Activated CD8-positive, alpha-beta memory T cell treated with anti-CD3 and anti-CD28 coated beads, Interleukin-2, amount 50 U/mL, for 4 hours (primary cell): ENCODE results near the gene PKN1.

ENCODE experiments used
- DNase-seq: peaks from one replicate; pipeline ENCODE4 v3.0.0-alpha.2; 2020

PKN1 gene

GRCh38 chr19:14467816-14468215, 34.7 kb downstream of the PKN1 start:
- DNase-seq = no peak

DNA sequence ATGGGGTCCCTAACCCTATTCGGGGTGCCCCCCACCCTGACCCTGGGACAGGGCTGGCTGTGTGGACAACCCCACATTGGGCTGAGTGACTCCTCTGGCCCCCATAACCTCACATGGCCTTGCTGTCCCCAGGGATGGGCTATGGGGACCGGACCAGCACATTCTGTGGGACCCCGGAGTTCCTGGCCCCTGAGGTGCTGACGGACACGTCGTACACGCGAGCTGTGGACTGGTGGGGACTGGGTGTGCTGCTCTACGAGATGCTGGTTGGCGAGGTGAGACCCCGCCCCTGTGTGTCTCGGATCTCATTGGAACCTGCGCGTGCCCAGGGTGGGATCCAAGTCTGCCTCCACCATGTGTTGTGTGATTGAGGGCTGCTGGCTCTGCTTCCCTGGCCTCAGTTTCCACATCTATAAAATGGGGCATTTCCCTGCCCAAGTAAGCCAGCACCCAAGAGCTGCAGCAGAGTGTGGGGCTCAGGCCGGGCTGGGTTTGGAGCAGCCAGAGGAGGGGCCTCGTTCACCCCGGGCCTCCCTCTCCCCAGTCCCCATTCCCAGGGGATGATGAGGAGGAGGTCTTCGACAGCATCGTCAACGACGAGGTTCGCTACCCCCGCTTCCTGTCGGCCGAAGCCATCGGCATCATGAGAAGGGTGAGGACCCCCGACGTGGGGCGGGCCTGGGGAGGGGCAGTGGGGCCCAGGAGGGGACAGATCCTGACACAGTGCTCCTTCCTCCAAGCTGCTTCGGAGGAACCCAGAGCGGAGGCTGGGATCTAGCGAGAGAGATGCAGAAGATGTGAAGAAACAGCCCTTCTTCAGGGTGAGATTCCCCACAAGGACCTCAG, 37.1 kb downstream of the PKN1 start:
- DNase-seq = no peak

DNA sequence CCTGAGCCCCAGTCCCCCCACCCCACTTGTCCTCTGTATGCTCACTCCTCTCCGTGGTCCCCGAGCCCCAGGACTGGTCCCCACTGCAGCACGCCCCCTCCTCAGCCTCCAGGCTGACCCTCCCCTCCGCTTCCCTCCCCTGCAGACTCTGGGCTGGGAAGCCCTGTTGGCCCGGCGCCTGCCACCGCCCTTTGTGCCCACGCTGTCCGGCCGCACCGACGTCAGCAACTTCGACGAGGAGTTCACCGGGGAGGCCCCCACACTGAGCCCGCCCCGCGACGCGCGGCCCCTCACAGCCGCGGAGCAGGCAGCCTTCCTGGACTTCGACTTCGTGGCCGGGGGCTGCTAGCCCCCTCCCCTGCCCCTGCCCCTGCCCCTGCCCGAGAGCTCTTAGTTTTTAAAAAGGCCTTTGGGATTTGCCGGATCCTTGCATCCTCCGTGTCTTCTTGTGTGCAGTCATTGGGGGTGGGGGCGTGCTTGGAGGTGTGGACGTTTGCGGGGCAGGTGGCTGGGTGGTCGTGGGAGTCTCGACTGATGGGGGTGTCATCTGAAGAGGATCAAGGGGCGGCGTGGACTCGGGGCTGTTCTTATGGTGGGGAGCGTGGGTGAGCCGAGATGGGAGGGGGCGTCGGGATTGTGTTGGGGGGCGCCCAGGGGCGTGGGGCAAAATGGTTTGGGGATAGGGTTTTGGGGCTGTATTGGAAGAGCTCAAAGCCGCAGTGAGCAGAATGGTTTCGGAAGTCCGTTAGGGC, 38.5 kb downstream of the PKN1 start:
- no peak for DNase-seq

DNA sequence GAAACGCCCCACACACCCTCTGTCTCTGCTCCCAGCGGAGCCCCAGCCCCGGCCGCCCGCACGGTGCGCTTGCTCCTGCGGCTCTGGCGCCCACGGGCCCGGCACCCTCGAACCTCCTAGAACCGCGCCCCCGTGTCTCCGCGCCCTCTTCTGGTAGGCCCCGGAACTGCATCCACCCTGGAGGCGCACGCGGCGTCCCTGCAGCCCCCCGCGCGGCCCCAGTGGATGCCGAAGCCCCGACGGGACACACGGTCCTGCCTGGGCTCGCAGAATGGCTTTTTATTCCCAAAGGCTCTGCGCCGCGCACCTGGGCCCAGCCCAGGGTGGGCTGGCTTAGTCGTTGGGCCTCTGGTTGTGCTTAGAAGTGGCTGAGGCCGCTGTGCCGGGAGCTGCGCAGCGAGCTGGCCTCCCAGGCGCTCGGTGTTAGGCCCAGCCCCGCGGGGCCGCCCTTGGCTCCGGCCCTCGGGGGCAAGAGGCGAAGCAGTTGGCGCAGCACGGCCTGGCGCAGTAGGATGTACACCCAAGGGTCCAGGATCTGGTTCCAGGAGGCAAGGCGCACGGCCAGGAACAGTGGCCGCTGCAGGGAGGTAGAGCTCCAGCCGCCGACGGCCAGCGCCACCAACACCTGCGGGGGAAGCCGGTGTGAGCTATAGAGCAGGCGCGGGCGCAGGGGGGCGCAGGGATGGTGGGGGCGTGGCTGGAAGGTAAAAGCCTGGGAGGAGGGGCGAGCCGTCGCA, 39.3 kb downstream of the PKN1 start:
- DNase-seq = peak; percentile 92

- DNase-seq = no peak
Observed at GRCh38 chr19:14473073-14473977, 40.2 kb downstream of the PKN1 start.

DNA sequence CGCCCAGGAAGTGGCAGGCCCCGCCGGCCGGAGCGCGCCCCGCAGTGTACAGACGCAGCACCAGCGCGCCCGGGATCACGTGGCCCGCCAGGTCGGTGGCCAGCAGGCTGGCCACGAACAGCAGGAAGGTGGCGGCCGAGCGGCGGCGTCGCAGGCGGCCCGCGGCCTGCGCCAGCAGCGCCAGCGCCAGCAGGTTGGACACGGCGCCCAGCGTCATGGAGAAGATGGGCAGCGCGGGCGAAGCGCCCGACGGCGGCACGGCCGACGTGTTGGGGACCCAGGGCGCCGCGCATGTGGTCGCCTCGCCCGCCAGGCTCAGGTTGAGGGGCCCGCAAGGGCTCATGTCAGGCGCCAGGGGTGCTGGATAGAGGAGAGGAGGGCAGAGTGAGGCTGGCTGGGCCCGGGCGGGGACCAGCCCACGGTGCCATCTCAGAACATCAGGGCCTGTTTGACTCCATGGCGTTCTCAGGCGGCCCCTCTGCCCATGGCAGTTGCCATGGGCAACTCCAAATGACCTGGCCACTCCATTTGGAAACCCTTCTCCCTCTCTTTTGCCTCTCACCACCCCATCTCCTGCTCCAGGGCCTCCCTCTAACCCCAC, 41.0 kb downstream of the PKN1 start:
- no peak for DNase-seq

GRCh38 chr19:14474827-14475226, 41.7 kb downstream of the PKN1 start:
- DNase-seq = no peak

GRCh38 chr19:14475251-14476073, 42.4 kb downstream of the PKN1 start, which contains the start of gene PTGER1:
Gene PTGER1, minus strand, starts transcription at chr19:14475354. Its CDS starts 1,034 bp downstream, at chr19:14474320.
- DNase-seq = no peak

GRCh38 chr19:14476327-14476672, 43.2 kb downstream of the PKN1 start:
- DNase-seq = no peak

- peak; percentile 49 for DNase-seq
Observed at GRCh38 chr19:14476673-14477401, 43.7 kb downstream of the PKN1 start.

DNA sequence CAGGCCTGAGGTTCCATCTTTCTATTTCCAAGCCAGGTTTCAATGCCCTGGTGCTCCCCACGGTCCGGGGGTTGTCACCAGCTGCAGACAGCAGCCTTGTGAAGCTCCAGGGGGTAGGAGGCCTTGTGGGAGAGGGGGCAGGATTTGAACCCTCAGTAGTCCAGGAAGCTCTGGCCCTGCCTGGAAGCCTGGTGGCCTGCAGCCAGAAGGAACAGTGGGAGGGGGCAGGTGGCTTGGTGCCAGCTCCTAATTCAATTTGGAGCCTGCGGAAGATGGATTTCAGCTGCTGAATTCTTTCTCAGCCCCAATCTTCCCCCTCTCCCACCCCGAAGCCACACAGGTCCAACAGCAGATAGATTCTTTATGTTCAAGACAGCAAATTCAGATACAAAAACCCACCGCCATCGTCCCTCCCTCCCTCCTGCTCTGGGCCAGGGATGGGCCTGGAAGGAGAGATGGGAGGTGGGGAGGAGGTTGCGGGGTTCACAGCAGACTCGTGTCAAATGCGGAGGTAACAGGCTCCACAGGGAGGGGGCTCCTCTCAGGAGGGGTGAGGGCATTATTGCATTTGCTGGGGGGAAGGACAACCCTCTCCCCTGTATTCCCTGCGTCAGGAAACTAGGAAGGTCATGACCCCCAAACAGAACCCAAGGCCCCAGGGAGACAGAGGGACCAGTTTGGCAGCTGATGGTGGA, 44.5 kb downstream of the PKN1 start:
- DNase-seq = no peak

DNA sequence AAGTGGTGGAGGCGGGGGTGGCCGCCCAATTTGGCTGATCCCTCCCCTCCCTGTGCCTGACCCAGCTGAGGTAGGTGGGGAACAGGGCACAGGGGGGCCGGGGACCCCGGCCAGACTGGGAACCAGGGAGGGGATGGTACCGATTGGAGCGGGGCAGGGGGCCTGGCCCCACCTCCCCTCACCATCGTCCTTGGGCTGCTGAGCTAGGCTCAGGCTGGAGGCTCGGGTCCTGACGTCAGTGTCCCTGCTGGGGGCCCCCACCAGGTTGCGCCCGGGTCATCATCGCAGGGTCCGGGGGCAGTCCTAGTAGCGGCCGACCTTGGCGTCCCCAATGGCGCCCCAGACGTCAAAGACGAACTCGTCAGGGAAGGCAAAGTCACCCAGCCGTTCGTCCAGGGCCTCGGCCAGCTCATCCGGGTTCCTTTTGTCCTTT, 45.0 kb downstream of the PKN1 start:
- DNase-seq = no peak

- no peak for DNase-seq
Observed at GRCh38 chr19:14479309-14479974, 46.3 kb downstream of the PKN1 start.

DNA sequence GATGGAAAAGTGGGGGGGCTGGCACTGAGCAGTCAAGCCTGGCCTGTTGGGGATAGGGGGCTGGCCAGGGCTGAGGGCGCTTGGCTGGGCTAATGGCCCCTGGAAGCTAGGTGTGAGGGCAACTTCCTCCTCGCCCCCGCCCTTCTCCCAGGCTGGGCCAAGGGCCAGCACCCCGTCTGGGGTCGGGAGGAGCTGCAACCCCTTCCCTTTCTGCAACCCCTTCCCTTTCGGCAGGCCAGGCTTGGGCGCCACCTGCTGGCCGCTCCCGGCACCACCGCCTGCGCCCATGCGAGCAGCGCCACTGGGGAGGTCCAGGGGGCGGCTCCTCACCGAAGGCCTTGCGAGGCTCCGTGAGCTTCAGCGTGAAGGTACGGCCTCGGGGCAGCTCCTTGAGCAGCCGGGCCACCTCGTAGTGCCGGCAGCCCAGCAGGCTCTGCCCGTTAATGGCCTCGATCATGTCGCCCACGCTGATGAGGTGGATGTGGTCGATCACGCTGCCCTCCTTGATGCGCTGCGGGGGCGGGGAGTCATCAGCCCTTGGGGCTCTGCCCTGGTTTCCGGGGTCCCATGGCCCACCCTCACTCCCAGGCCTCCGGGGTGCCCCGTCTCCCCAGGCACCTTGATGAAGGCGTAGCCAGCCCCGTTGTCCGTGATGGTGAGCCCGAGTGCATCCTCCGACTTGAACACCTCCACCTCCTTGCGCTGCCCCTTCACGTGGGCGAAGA, 47.0 kb downstream of the PKN1 start:
- DNase-seq = peak; percentile 75

- no peak for DNase-seq
Observed at GRCh38 chr19:14480700-14481079, 47.6 kb downstream of the PKN1 start.

GRCh38 chr19:14482172-14482941, 49.3 kb downstream of the PKN1 start:
- DNase-seq = no peak

DNA sequence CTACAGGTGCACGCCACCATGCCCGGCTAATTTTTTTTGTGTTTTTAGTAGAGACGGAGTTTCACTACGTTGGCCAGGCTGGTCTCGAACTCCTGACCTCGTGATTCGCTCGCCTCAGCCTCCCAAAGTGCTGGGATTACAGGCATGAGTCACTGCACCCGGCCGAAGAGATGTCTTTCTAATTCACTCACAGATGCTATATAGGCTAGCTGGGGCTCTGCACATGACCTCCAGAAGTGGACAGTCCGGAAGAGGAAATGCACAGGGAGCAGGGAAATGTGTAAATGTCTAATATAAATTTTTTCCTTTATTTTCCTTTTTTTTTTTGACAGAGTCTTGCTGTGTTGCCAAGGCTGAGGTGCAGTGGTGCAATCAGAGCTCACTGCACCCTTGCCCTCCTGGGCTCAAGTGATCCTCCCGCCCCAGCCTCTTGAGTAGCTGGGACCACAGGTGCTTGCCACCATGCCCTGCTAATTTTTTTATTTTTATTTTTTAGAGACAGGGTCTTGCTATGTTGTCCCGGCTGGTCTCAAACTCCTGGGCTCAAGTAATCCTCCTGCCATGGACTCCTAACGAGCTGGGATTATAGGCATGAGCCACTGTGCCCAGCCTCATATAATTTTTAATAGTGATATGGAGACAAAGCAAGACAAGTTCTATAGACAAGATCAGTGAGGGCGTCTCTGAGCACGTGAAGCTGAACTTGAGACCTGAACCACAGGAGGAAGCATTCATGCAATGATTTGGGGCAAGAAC, 54.4 kb downstream of the PKN1 start:
- no peak for DNase-seq
